H1 (cell line): Measurements from ENCODE around the gene TMEM255B. TPM values are rescaled to one million over a fixed set of nuclear protein-coding genes. Genes with fewer than 3 reads are reported as not detected.

Experiments
- CBX8 ChIP-seq: fragments of 300-800, 300-1000 bp; sonication (generic); IDR thresholded peaks from 2 replicates; pipeline ENCODE4 v1.7.1; 2016; ENCODE audit warnings: low read depth, low read length, borderline replicate concordance
- CHD7 ChIP-seq: fragments of 300-600 bp; sonication (generic); IDR thresholded peaks from 2 replicates; pipeline ENCODE4 v1.7.1; 2012; ENCODE audit warnings: low read length, moderate library complexity, mild to moderate bottlenecking, inconsistent platforms; ENCODE audit not compliant: insufficient replicate concordance
- CREB1 ChIP-seq: IDR thresholded peaks from 2 replicates; pipeline ENCODE4 v1.6.1; 2012; ENCODE audit warnings: inconsistent platforms
- JUN ChIP-seq: IDR thresholded peaks from 2 replicates; pipeline ENCODE4 v1.6.1; 2011; ENCODE audit warnings: low read depth, mild to moderate bottlenecking, improper control_type of control experiment, low read length
- NANOG ChIP-seq: IDR thresholded peaks from 2 replicates; pipeline ENCODE4 v1.6.1; 2011; ENCODE audit warnings: low read length, low read depth, mild to moderate bottlenecking, inconsistent platforms; ENCODE audit not compliant: insufficient read depth, poor library complexity, severe bottlenecking
- POU5F1 ChIP-seq: IDR thresholded peaks from 2 replicates; pipeline ENCODE4 v1.6.1; 2011; ENCODE audit warnings: low read depth, mild to moderate bottlenecking, low read length, moderate library complexity
- SIRT6 ChIP-seq: IDR thresholded peaks from one replicate; pipeline ENCODE4 v1.7.1; 2012; ENCODE audit warnings: low read length, inconsistent platforms
- SP1 ChIP-seq: IDR thresholded peaks from 2 replicates; pipeline ENCODE4 v1.6.1; 2011; ENCODE audit warnings: low read depth, low read length
- SUZ12 ChIP-seq: fragments of 200-600 bp; sonication (generic); IDR thresholded peaks from 2 replicates; pipeline ENCODE4 v1.6.1; 2012; ENCODE audit warnings: mild to moderate bottlenecking, inconsistent platforms, low read length, moderate library complexity, mixed read lengths
- TBP ChIP-seq: IDR thresholded peaks from 2 replicates; pipeline ENCODE4 v1.6.1; 2011; ENCODE audit warnings: low read depth, low read length, improper control_type of control experiment
- TCF12 ChIP-seq: IDR thresholded peaks from 2 replicates; pipeline ENCODE4 v1.6.1; 2011; ENCODE audit warnings: low read depth, mild to moderate bottlenecking, low read length
- ZNF274 ChIP-seq: IDR thresholded peaks from 2 replicates; pipeline ENCODE4 v1.7.0; 2012; ENCODE audit warnings: low read length, borderline replicate concordance; ENCODE audit errors: extremely low read depth
- polyA plus RNA-seq, 7 experiments: library from polyadenylated mRNA; depleted of rRNA in 3 of 7; stranded (reverse) in 5 of 7; unstranded in 2 of 7; fragments of >200 nt in 5 of 7; fragments of 200-250 nt in 2 of 7; gene quantifications; 1 replicate in 5 of 7; 2 replicates in 1 of 7; 4 replicates in 1 of 7; pipeline versions ENCODE4 v1.2.1 to v1.2.3, GENCODE V29; 2011 to 2013; ENCODE audit warnings: missing spikeins in 2 of 7, mixed read lengths in 2 of 7
- total RNA-seq: library from RNA; stranded (reverse); fragmentation: NEBNext Ultra II Directional; extraction: Animal tissue kit (Norgen Biotek cat#: 25700); gene quantifications from 2 replicates; pipeline ENCODE4 v1.2.1, GENCODE V29; 2021

TMEM255B gene
- total and polyA plus RNA-seq, 2 of the 8 experiments (the other 6 are each of a cell fraction or from before 2014, with no cell fraction given) = 3.4 to 4.4 TPM

GRCh38 chr13:113834496-113835200 is 75.6 kb downstream of the TMEM255B start (continued):
- TF ChIP-seq CHD7 (no peak), SUZ12 (no peak), POU5F1 (no peak), ZNF274 (no peak), SP1 (no peak), SIRT6 (no peak), JUN (no peak), CREB1 (no peak), NANOG (no peak), TBP (no peak), TCF12 (no peak), CBX8 (no peak)
